CD14-positive monocyte (primary cell): ENCODE data around the gene ABHD16B. TPM values are rescaled to one million over a fixed set of nuclear protein-coding genes. Genes with fewer than 3 reads are reported as not detected.

Experiments
- DNase-seq, 3 donors: peaks; one replicate each; pipeline ENCODE4 v3.0.0-alpha.2; 2011 to 2022
- H2AFZ ChIP-seq: 2 replicates; pipeline ENCODE4 v1.6.0; 2012; ENCODE audit warnings: mild to moderate bottlenecking, low read depth, low read length, inconsistent platforms; ENCODE audit not compliant: insufficient read depth, poor library complexity, severe bottlenecking
- H3K27ac ChIP-seq, 2 donors: 1 replicate in 1 of 2; 2 replicates in 1 of 2; pipeline ENCODE4 v1.5.1; 2012 to 2013; ENCODE audit warnings: low read length in 2 of 2, control low read depth in 1 of 2, inconsistent platforms in 1 of 2, low read depth in 1 of 2, mild to moderate bottlenecking in 1 of 2
- H3K27me3 ChIP-seq, 2 donors: one replicate each; pipeline versions ENCODE4 v1.6.0 to v1.6.1; 2011 to 2013; ENCODE audit warnings: low read length in 2 of 2; ENCODE audit not compliant: control insufficient read depth in 2 of 2, insufficient read depth in 2 of 2
- H3K36me3 ChIP-seq, 2 donors: replicated peaks in 1 of 2; 1 replicate in 1 of 2; 2 replicates in 1 of 2; pipeline versions ENCODE4 v1.5.1 to v1.6.1; 2012 to 2013; ENCODE audit warnings: low read length in 2 of 2, control low read depth in 1 of 2, inconsistent platforms in 1 of 2, mild to moderate bottlenecking in 1 of 2; ENCODE audit not compliant: insufficient read depth in 2 of 2, control insufficient read depth in 1 of 2
- H3K4me1 ChIP-seq, 2 donors: 1 replicate in 1 of 2; 2 replicates in 1 of 2; pipeline versions ENCODE4 v1.5.1 to v1.6.1; 2012 to 2013; ENCODE audit warnings: low read length in 2 of 2, control low read depth in 1 of 2, inconsistent platforms in 1 of 2, mild to moderate bottlenecking in 1 of 2, moderate library complexity in 1 of 2; ENCODE audit not compliant: insufficient read depth in 2 of 2, control insufficient read depth in 1 of 2
- H3K4me2 ChIP-seq: replicated peaks from 2 replicates; pipeline ENCODE3; 2012; ENCODE audit warnings: low read length, moderate library complexity, mild to moderate bottlenecking; ENCODE audit not compliant: poor library complexity, severe bottlenecking; ENCODE audit errors: extremely low read depth
- H3K4me3 ChIP-seq, 3 experiments: fragments of 200-600 bp in 1 of 3; sonication (generic) in 1 of 3; replicated peaks in 1 of 3; 1 replicate in 2 of 3; 2 replicates in 1 of 3; pipeline ENCODE4 v1.5.1; 2011 to 2013; ENCODE audit warnings: low read length in 3 of 3, mild to moderate bottlenecking in 3 of 3, control low read depth in 2 of 3, low read depth in 2 of 3, inconsistent platforms in 1 of 3, moderate library complexity in 1 of 3
- H3K79me2 ChIP-seq: 2 replicates; pipeline ENCODE4 v1.6.0; 2012; ENCODE audit warnings: mild to moderate bottlenecking, control low read depth, inconsistent platforms, low read length, moderate library complexity; ENCODE audit not compliant: insufficient read depth
- H3K9ac ChIP-seq: 2 replicates; pipeline ENCODE4 v1.6.0; 2017; ENCODE audit warnings: low read length, mild to moderate bottlenecking; ENCODE audit not compliant: insufficient read depth, poor library complexity, severe bottlenecking
- H3K9me3 ChIP-seq, 2 donors: replicated peaks in 1 of 2; 1 replicate in 1 of 2; 2 replicates in 1 of 2; pipeline versions ENCODE4 v1.5.1 to v1.6.1; 2012 to 2013; ENCODE audit warnings: low read length in 2 of 2, control low read depth in 1 of 2; ENCODE audit not compliant: control insufficient read depth in 1 of 2, insufficient read depth in 1 of 2
- H4K20me1 ChIP-seq: 2 replicates; pipeline ENCODE4 v1.6.0; 2012; ENCODE audit warnings: mild to moderate bottlenecking, low read length, control low read depth, moderate library complexity; ENCODE audit not compliant: insufficient read depth
- H3K27ac Mint-ChIP-seq, 7 donors: one replicate each; pipeline ENCODE4 v1.8.0; 2020; ENCODE audit warnings: mild to moderate bottlenecking in 7 of 7, mixed read lengths in 7 of 7, moderate library complexity in 6 of 7, inconsistent platforms in 2 of 7
- H3K27me3 Mint-ChIP-seq, 3 donors: one replicate each; pipeline ENCODE4 v1.8.0; 2021 to 2022; ENCODE audit warnings: low read depth in 3 of 3, mild to moderate bottlenecking in 3 of 3, mixed read lengths in 3 of 3, moderate library complexity in 3 of 3, inconsistent platforms in 1 of 3
- H3K36me3 Mint-ChIP-seq, 2 donors: one replicate each; pipeline ENCODE4 v1.8.0; 2020; ENCODE audit warnings: mixed read lengths in 2 of 2, inconsistent platforms in 1 of 2, mild to moderate bottlenecking in 1 of 2
- H3K4me1 Mint-ChIP-seq: one replicate; pipeline ENCODE4 v1.8.0; 2020; ENCODE audit warnings: mild to moderate bottlenecking, mixed read lengths
- H3K4me3 Mint-ChIP-seq, 2 donors: one replicate each; pipeline ENCODE4 v1.8.0; 2020; ENCODE audit warnings: mild to moderate bottlenecking in 2 of 2, mixed read lengths in 2 of 2, moderate library complexity in 1 of 2
- H3K9me3 Mint-ChIP-seq, 7 donors: one replicate each; pipeline ENCODE4 v1.8.0; 2020 to 2022; ENCODE audit warnings: mixed read lengths in 7 of 7, mild to moderate bottlenecking in 6 of 7, moderate library complexity in 6 of 7, inconsistent platforms in 2 of 7
- CTCF ChIP-seq: fragments of 200-600 bp; IDR thresholded peaks from one replicate; pipeline ENCODE4 v1.8.0; 2022; ENCODE audit warnings: antibody characterized with exemption, mild to moderate bottlenecking
- WGBS: methylation state at CpG from one replicate; pipeline ENCODE4 v1.1.5; 2013; ENCODE audit warnings: missing lambda C conversion rate; ENCODE audit not compliant: insufficient coverage; 5-methylcytosine and 5-hydroxymethylcytosine counted together
- intact Hi-C, 2 donors: fragments of 100-400 bp; cut with micrococcal nuclease; formaldehyde crosslinking; loops; one replicate each; pipeline versions ENCODE4 v1.15.0 to v1.15.1; 2023
- polyA plus RNA-seq, 3 donors: library from polyadenylated mRNA; depleted of rRNA in 1 of 3; unstranded in 2 of 3; stranded (reverse) in 1 of 3; fragments of 300-500 nt in 2 of 3; fragments of >200 nt in 1 of 3; fragmentation: Illumina TruSeq in 2 of 3; gene quantifications; 1 replicate in 2 of 3; 2 replicates in 1 of 3; pipeline ENCODE4 v1.2.3, GENCODE V29; 2012 to 2021

ABHD16B gene
- polyA plus RNA-seq, 3 donors = not detected

GRCh38 chr20:63854069-63854765 lies 7.1 kb upstream of the ABHD16B start:
- H3K4me1 Mint-ChIP-seq = peaks cover 48% of the 10 kb centered on the region
- Histone ChIP-seq H3K4me2 (peak overlapping the region; percentile 58), H4K20me1 (no peaks in the 10 kb centered on the region), H2AFZ (peak overlapping the region; percentile 76), H3K36me3 (no peaks in the 10 kb centered on the region), H3K9me3 (no peaks in the 10 kb centered on the region), H3K27ac (peak overlapping the region; percentile 75), H3K4me1 (peaks cover 52 to 57% of the 10 kb centered on the region in 2 donors), H3K4me3 (peak overlapping the region in 1 of 3 experiments; percentile 55), H3K9ac (peak overlapping the region; percentile 67), H3K27me3 (peaks cover 0 to 15% of the 10 kb centered on the region in 2 donors), H3K79me2 (no peaks in the 10 kb centered on the region)
- peaks cover 10 to 63% (median 45%) of the 10 kb centered on the region in 3 donors for H3K27me3 Mint-ChIP-seq
- DNase-seq = peak; percentile 62 to 86 (median 69)
- TF ChIP-seq CTCF = no peak
- peak overlapping the region; percentile 19 to 86 (median 55) for H3K27ac Mint-ChIP-seq
- H3K9me3 Mint-ChIP-seq = no peaks in the 10 kb centered on the region
- intact Hi-C loops = loop anchor here in 1 of 2 donors (10.0 kb wide), 1 partner anchor 49 kb away; no protein-coding TSS in a partner anchor
- 3% methylated on average over 14 of the region's 17 CpGs for WGBS
- H3K4me3 Mint-ChIP-seq = peak overlapping the region; percentile 9 to 76
- peaks cover 0 to 4% of the 10 kb centered on the region in 2 donors for H3K36me3 Mint-ChIP-seq

- no peak for TF ChIP-seq CTCF
- Histone ChIP-seq H3K4me2 (peak overlapping the region; percentile 58), H3K79me2 (no peaks in the 10 kb centered on the region), H3K9me3 (no peaks in the 10 kb centered on the region), H3K36me3 (no peaks in the 10 kb centered on the region), H3K4me1 (peaks cover 58 to 64% of the 10 kb centered on the region in 2 donors), H3K4me3 (peak overlapping the region in 1 of 3 experiments; percentile 55), H4K20me1 (no peaks in the 10 kb centered on the region), H3K27ac (peak overlapping the region; percentile 75), H2AFZ (peak overlapping the region; percentile 76), H3K27me3 (peaks cover 0 to 15% of the 10 kb centered on the region in 2 donors), H3K9ac (peak overlapping the region; percentile 67)
- intact Hi-C loops = loop anchor here in 1 of 2 donors (10.0 kb wide), 1 partner anchor 50 kb away; no protein-coding TSS in a partner anchor
- Mint-ChIP-seq H3K4me1 (peaks cover 54% of the 10 kb centered on the region), H3K4me3 (peak overlapping the region; percentile 31 to 48), H3K36me3 (peaks cover 0 to 9% of the 10 kb centered on the region in 2 donors), H3K27ac (peak overlapping the region in 3 of 7 donors; percentile 15 to 55 (median 50)), H3K27me3 (peaks cover 15 to 63% (median 45%) of the 10 kb centered on the region in 3 donors), H3K9me3 (no peaks in the 10 kb centered on the region)
- DNase-seq = no peak
- WGBS = 8% methylated on average over 16 of the region's 26 CpGs
These were observed 6.4 kb upstream of the ABHD16B start for GRCh38 chr20:63854766-63855362.
